Testis (tissue), 2 donors: ENCODE data around the gene PPP6R1.

ENCODE experiments used
- CTCF ChIP-seq, 3 experiments: fragments of 450-650 bp in 2 of 3; fragments of 200-600 bp in 1 of 3; sonication (generic) in 1 of 3; IDR thresholded peaks; one replicate each; pipeline ENCODE4 v1.5.1; 2016 to 2019; ENCODE audit warnings: antibody characterized with exemption in 3 of 3, mild to moderate bottlenecking in 2 of 3, moderate library complexity in 1 of 3
- POLR2A ChIP-seq: fragments of 450-650 bp; IDR thresholded peaks from one replicate; pipeline ENCODE4 v1.6.1; 2017; ENCODE audit warnings: antibody characterized with exemption, mild to moderate bottlenecking, moderate library complexity

- TF ChIP-seq CTCF (IDR thresholded peaks at IDR 0.05) = no peak
- no peak for TF ChIP-seq POLR2A
Observed at GRCh38 chr19:55223291-55224037, 35.4 kb downstream of the PPP6R1 start.
